NCI-H82 treated with DMSO at 0.1 percent for 48 hours (cell line): ENCODE results near the gene LRCH1.

Experiments used
- DNase-seq: peaks from one replicate; lab custom pipeline; 2025; ENCODE audit not compliant: unreplicated experiment; lab: John Stamatoyannopoulos, UW

The LRCH1 gene

GRCh38 chr13:46632176-46632575 is 79.2 kb downstream of the LRCH1 start:
- DNase-seq: no peak

GRCh38 chr13:46633416-46633815 is 80.4 kb downstream of the LRCH1 start:
- no peak for DNase-seq

GRCh38 chr13:46636451-46636850 is 83.5 kb downstream of the LRCH1 start:
- DNase-seq: no peak

GRCh38 chr13:46637213-46637612 is 84.2 kb downstream of the LRCH1 start:
- DNase-seq: no peak

GRCh38 chr13:46638262-46638661 is 85.3 kb downstream of the LRCH1 start:
- no peak for DNase-seq

GRCh38 chr13:46639033-46639981 is 86.3 kb downstream of the LRCH1 start:
- DNase-seq: no peak

- no peak for DNase-seq
These were observed 87.9 kb downstream of the LRCH1 start for GRCh38 chr13:46640843-46641242.

GRCh38 chr13:46641274-46642081 is 88.5 kb downstream of the LRCH1 start:
- no peak for DNase-seq

GRCh38 chr13:46642254-46642653 is 89.3 kb downstream of the LRCH1 start:
- no peak for DNase-seq

- peak; percentile 42 for DNase-seq
These were observed 90.3 kb downstream of the LRCH1 start for GRCh38 chr13:46643165-46643777.

GRCh38 chr13:46644816-46645215 is 91.8 kb downstream of the LRCH1 start:
- no peak for DNase-seq

- no peak for DNase-seq
These were observed 94.6 kb downstream of the LRCH1 start for GRCh38 chr13:46647512-46648065.

GRCh38 chr13:46648166-46648607 is 95.2 kb downstream of the LRCH1 start:
- DNase-seq: peak; percentile 32

- no peak for DNase-seq
These were observed 96.8 kb downstream of the LRCH1 start for GRCh38 chr13:46649816-46650215.

- DNase-seq: no peak
These were observed 102.0 kb downstream of the LRCH1 start for GRCh38 chr13:46654951-46655350.

- no peak for DNase-seq
These were observed 102.6 kb downstream of the LRCH1 start for GRCh38 chr13:46655377-46656180.

- DNase-seq: no peak
These were observed 103.8 kb downstream of the LRCH1 start for GRCh38 chr13:46656786-46657185.

- DNase-seq: no peak
These were observed 106.6 kb downstream of the LRCH1 start for GRCh38 chr13:46659413-46660065.

GRCh38 chr13:46660416-46660815 is 107.4 kb downstream of the LRCH1 start:
- no peak for DNase-seq

GRCh38 chr13:46660857-46661256 is 107.9 kb downstream of the LRCH1 start:
- DNase-seq: no peak
